SK-N-MC (cell line): Measurements from ENCODE around the gene MED13L.

Source experiments
- DNase-seq: peaks from one replicate; pipeline ENCODE4 v3.0.0-alpha.2; 2011; ENCODE audit warnings: low read depth, low spot score
- H3K27ac ChIP-seq: fragments of 200-600 bp; sonication (generic); 2 replicates; pipeline ENCODE4 v1.5.1; 2016; ENCODE audit warnings: mixed run types
- H3K36me3 ChIP-seq: fragments of 200-600 bp; sonication (generic); 2 replicates; pipeline ENCODE4 v1.6.1; 2017; ENCODE audit warnings: antibody characterized with exemption, low read length, mixed read lengths; ENCODE audit not compliant: insufficient read depth
- H3K4me3 ChIP-seq: fragments of 200-600 bp; sonication (generic); 2 replicates; pipeline ENCODE4 v1.5.1; 2016
- H3K9ac ChIP-seq: fragments of 200-600 bp; sonication (generic); 2 replicates; pipeline ENCODE4 v1.8.0; 2017; ENCODE audit warnings: mixed run types, mixed read lengths; ENCODE audit not compliant: insufficient read length
- H3K9me3 ChIP-seq: fragments of 200-600 bp; sonication (generic); 2 replicates; pipeline ENCODE4 v1.6.1; 2017; ENCODE audit warnings: low read depth, mild to moderate bottlenecking, antibody characterized with exemption, low read length, moderate library complexity, mixed read lengths
- EZH2 ChIP-seq: fragments of 200-600 bp; sonication (generic); IDR thresholded peaks from one replicate; pipeline ENCODE4 v1.6.1; 2017; ENCODE audit warnings: antibody characterized with exemption
- FOXP2 ChIP-seq: optimal IDR thresholded peaks from 2 replicates; pipeline ENCODE3; 2011; ENCODE audit warnings: mild to moderate bottlenecking, moderate library complexity; ENCODE audit not compliant: insufficient read depth; ENCODE audit errors: extremely low read length, control extremely low read depth
- POLR2AphosphoS5 ChIP-seq: IDR thresholded peaks from 2 replicates; pipeline ENCODE4 v1.6.1; 2012; ENCODE audit warnings: mild to moderate bottlenecking, low read depth, low read length, borderline replicate concordance

Gene MED13L

GRCh38 chr12:115964626-115965025 is 312.9 kb downstream of the MED13L start:
- Histone ChIP-seq H3K36me3 (peaks cover 60% of the 10 kb centered on the region), H3K27ac (no peak overlapping the region), H3K9ac (no peak overlapping the region), H3K4me3 (no peak overlapping the region), H3K9me3 (no peaks in the 10 kb centered on the region)
- TF ChIP-seq POLR2AphosphoS5, result no peak
- TF ChIP-seq FOXP2, result no peak
- no peak for TF ChIP-seq EZH2
- DNase-seq, result no peak

- DNase-seq, result no peak
- H3K9ac ChIP-seq, result no peak overlapping the region
- TF ChIP-seq FOXP2 (no peak), EZH2 (no peak), POLR2AphosphoS5 (no peak)
- H3K4me3 ChIP-seq, result no peak overlapping the region
- peaks cover 58% of the 10 kb centered on the region for H3K36me3 ChIP-seq
- no peak overlapping the region for H3K27ac ChIP-seq
- H3K9me3 ChIP-seq, result no peaks in the 10 kb centered on the region
Observed at GRCh38 chr12:115964214-115964613, 313.3 kb downstream of the MED13L start.

- DNase-seq, result no peak
- H3K4me3 ChIP-seq, result no peak overlapping the region
- no peaks in the 10 kb centered on the region for H3K9me3 ChIP-seq
- H3K9ac ChIP-seq, result no peak overlapping the region
- TF ChIP-seq EZH2 (no peak), POLR2AphosphoS5 (no peak), FOXP2 (no peak)
- peaks cover 45% of the 10 kb centered on the region for H3K36me3 ChIP-seq
- no peak overlapping the region for H3K27ac ChIP-seq
Observed at GRCh38 chr12:115962216-115962615, 315.3 kb downstream of the MED13L start.

GRCh38 chr12:115960868-115961802 is 316.4 kb downstream of the MED13L start:
- peaks cover 45% of the 10 kb centered on the region for H3K36me3 ChIP-seq
- no peak for TF ChIP-seq EZH2
- TF ChIP-seq POLR2AphosphoS5, result no peak
- no peak for TF ChIP-seq FOXP2

GRCh38 chr12:115957686-115958290 is 319.7 kb downstream of the MED13L start:
- no peak for DNase-seq
- Histone ChIP-seq H3K36me3 (peaks cover 24% of the 10 kb centered on the region), H3K27ac (no peak overlapping the region), H3K9me3 (no peaks in the 10 kb centered on the region), H3K9ac (no peak overlapping the region), H3K4me3 (no peak overlapping the region)
- TF ChIP-seq POLR2AphosphoS5, result no peak
- no peak for TF ChIP-seq EZH2
- TF ChIP-seq FOXP2, result no peak

More at GRCh38 chr12:115960868-115961802, 316.4 kb downstream of the MED13L start:
- H3K9me3 ChIP-seq, result no peaks in the 10 kb centered on the region
- H3K27ac ChIP-seq, result no peak overlapping the region
- H3K4me3 ChIP-seq, result no peak overlapping the region
- H3K9ac ChIP-seq, result no peak overlapping the region
- DNase-seq, result no peak

- Histone ChIP-seq H3K9ac (no peak overlapping the region), H3K36me3 (peaks cover 18% of the 10 kb centered on the region), H3K4me3 (no peak overlapping the region), H3K27ac (no peak overlapping the region), H3K9me3 (no peaks in the 10 kb centered on the region)
- TF ChIP-seq FOXP2, result no peak
- TF ChIP-seq POLR2AphosphoS5, result no peak
- TF ChIP-seq EZH2, result no peak
- no peak for DNase-seq
Observed at GRCh38 chr12:115956659-115957058, 320.8 kb downstream of the MED13L start.

GRCh38 chr12:115956236-115956635 is 321.3 kb downstream of the MED13L start:
- no peak overlapping the region for H3K27ac ChIP-seq

GRCh38 chr12:115953450-115953849 is 324.0 kb downstream of the MED13L start:
- H3K27ac ChIP-seq, result no peak overlapping the region
- TF ChIP-seq POLR2AphosphoS5 (no peak), FOXP2 (no peak), EZH2 (no peak)
- no peaks in the 10 kb centered on the region; the same call in 1 of the 2 replicates for H3K36me3 ChIP-seq
- H3K4me3 ChIP-seq, result no peak overlapping the region
- no peak overlapping the region for H3K9ac ChIP-seq
- H3K9me3 ChIP-seq, result no peaks in the 10 kb centered on the region
- no peak for DNase-seq

More at GRCh38 chr12:115956236-115956635, 321.3 kb downstream of the MED13L start:
- peaks cover 14% of the 10 kb centered on the region for H3K36me3 ChIP-seq
- H3K9ac ChIP-seq, result no peak overlapping the region
- TF ChIP-seq EZH2, result no peak
- no peak for TF ChIP-seq FOXP2
- TF ChIP-seq POLR2AphosphoS5, result no peak
- no peaks in the 10 kb centered on the region for H3K9me3 ChIP-seq
- no peak overlapping the region for H3K4me3 ChIP-seq
- no peak for DNase-seq
